ENCODE results near the gene RIPK4. TPM values are rescaled to one million over a fixed set of nuclear protein-coding genes. Genes with fewer than 3 reads are reported as not detected.

RIPK4 gene
- total RNA-seq: not detected
- under 1 TPM in 1 of 3 donors, not detected in 2; 0.01 TPM for polyA plus RNA-seq
- long read RNA-seq, donor 1, partial matches to known transcripts: 0 of 1 reads
- long read RNA-seq, donor 1, other reads (novel, unspliced or antisense): 0 of 1 reads
- long read RNA-seq, donor 2: 0 reads

- intact Hi-C loops (cut with DNase I): no loop called here
- no peak for ATAC-seq
- DNase-seq: no peak
- no peaks in the 10 kb centered on the region for H3K36me3 ChIP-seq (ENCODE audit: insufficient read depth in 1 of 2, low read depth in 1 of 2)
- H3K27me3 ChIP-seq (ENCODE audit: insufficient read depth in 3 of 3, low read length in 2 of 3): peaks cover 0 to 96% (median 29%) of the 10 kb centered on the region in 3 donors
- no peaks in the 10 kb centered on the region for H3K9me3 ChIP-seq
- H3K4me1 ChIP-seq: peaks cover 3% of the 10 kb centered on the region
- peak within 1 kb of the TSS; percentile 25 for H3K4me3 ChIP-seq
- TF ChIP-seq CTCF (IDR thresholded peaks at IDR 0.05): no peak
- H3K27ac ChIP-seq: no peak within 1 kb of the TSS
- WGBS, 3 donors: 5 to 9% (median 8%) methylated on average over 45 to 53 of the region's 53 CpGs
Observed at GRCh38 chr21:41766883-41767605, at the start of gene RIPK4. RIPK4 (minus strand) TSS chr21:41767052; CDS start chr21:41767041, 11 bp downstream.

- Histone ChIP-seq H3K4me3 (no peak overlapping the region), H3K4me1 (no peaks in the 10 kb centered on the region), H3K9me3 (no peaks in the 10 kb centered on the region), H3K27me3 (ENCODE audit: insufficient read depth in 3 of 3, low read length in 2 of 3) (no peaks in the 10 kb centered on the region), H3K36me3 (ENCODE audit: insufficient read depth in 1 of 2, low read depth in 1 of 2) (peaks cover 0 to 39% of the 10 kb centered on the region in 2 donors), H3K27ac (no peak overlapping the region)
- ATAC-seq: peak; percentile 26 to 32 (median 28)
- TF ChIP-seq CTCF (IDR thresholded peaks at IDR 0.05): no peak
- WGBS, 3 donors: 92 to 94% (median 92%) methylated on average over 48 to 50 of the region's 50 CpGs
- no peak for DNase-seq
- intact Hi-C loops (cut with DNase I): loop anchor here (1.0 to 5.0 kb wide), 2 partner anchors 301 kb away; no protein-coding TSS in a partner anchor
Observed at GRCh38 chr21:41815652-41816582, 49.1 kb upstream of the RIPK4 start.

- ATAC-seq: no peak
- TF ChIP-seq CTCF (IDR thresholded peaks at IDR 0.05): no peak
Observed at GRCh38 chr21:41813226-41813625, 46.4 kb upstream of the RIPK4 start.

GRCh38 chr21:41812679-41813078, 45.8 kb upstream of the RIPK4 start:
- no peak for DNase-seq
- intact Hi-C loops (cut with DNase I): no loop called here
- 89 to 96% (median 92%) methylated on average over 13 of the region's 13 CpGs for WGBS, 3 donors
- Histone ChIP-seq H3K4me3 (no peak overlapping the region), H3K27me3 (ENCODE audit: insufficient read depth in 3 of 3, low read length in 2 of 3) (no peaks in the 10 kb centered on the region), H3K9me3 (no peaks in the 10 kb centered on the region), H3K4me1 (no peaks in the 10 kb centered on the region), H3K36me3 (ENCODE audit: insufficient read depth in 1 of 2, low read depth in 1 of 2) (peaks cover 0 to 58% of the 10 kb centered on the region in 2 donors), H3K27ac (no peak overlapping the region)
- no peak for ATAC-seq
- no peak for TF ChIP-seq CTCF (IDR thresholded peaks at IDR 0.05)

More at GRCh38 chr21:41813226-41813625, 46.4 kb upstream of the RIPK4 start:
- Histone ChIP-seq H3K9me3 (no peaks in the 10 kb centered on the region), H3K36me3 (ENCODE audit: insufficient read depth in 1 of 2, low read depth in 1 of 2) (peaks cover 0 to 57% of the 10 kb centered on the region in 2 donors), H3K4me1 (no peaks in the 10 kb centered on the region), H3K27me3 (ENCODE audit: insufficient read depth in 3 of 3, low read length in 2 of 3) (no peaks in the 10 kb centered on the region), H3K27ac (no peak overlapping the region), H3K4me3 (no peak overlapping the region)
- intact Hi-C loops (cut with DNase I): no loop called here
- no peak for DNase-seq
- 87 to 93% (median 88%) methylated on average over 11 of the region's 11 CpGs for WGBS, 3 donors

All from psoas muscle (tissue), 8 donors.